OCI-LY7 (cell line): Measurements from ENCODE around the gene GLIS1. TPM values are rescaled to one million over a fixed set of nuclear protein-coding genes. Genes with fewer than 3 reads are reported as not detected.

ENCODE experiments used
- BruUV-seq: library from RNA; stranded (reverse); fragments of 400-500 nt; replicated peaks from 2 replicates; lab custom pipeline; 2021; lab: Mats Ljungman, UMichigan
- CTCF ChIA-PET: fragments of 300-600 bp; sonication (Branson Sonifier 250); formaldehyde crosslinking; loops from one replicate; lab custom pipeline; 2022; ENCODE audit warnings: antibody characterized with exemption; ENCODE audit not compliant: unreplicated experiment; lab: Charles Lee
- POLR2A ChIA-PET: fragments of 300-600 bp; sonication (Branson Sonifier 250); formaldehyde crosslinking; loops from one replicate; lab custom pipeline; 2022; ENCODE audit warnings: antibody characterized with exemption; lab: Charles Lee
- DNase-seq: peaks from one replicate; pipeline ENCODE4 v3.0.0-alpha.2; 2015; ENCODE audit warnings: low spot score
- H2AFZ ChIP-seq: fragments of 200-600 bp; sonication (generic), shearing (Covaris generic); 2 replicates; pipeline ENCODE4 v1.6.1; 2014; ENCODE audit warnings: mild to moderate bottlenecking, antibody characterized with exemption, low read length, moderate library complexity
- H3K27ac ChIP-seq: fragments of 200-600 bp; sonication (generic); 2 replicates; pipeline ENCODE4 v1.5.1; 2014; ENCODE audit warnings: mixed run types, low read depth, mild to moderate bottlenecking, moderate library complexity, low read length, inconsistent platforms; ENCODE audit not compliant: poor library complexity, severe bottlenecking
- H3K36me3 ChIP-seq: fragments of 200-600 bp; sonication (generic); 2 replicates; pipeline ENCODE4 v1.6.1; 2014; ENCODE audit warnings: mild to moderate bottlenecking, antibody characterized with exemption, low read length, moderate library complexity, mixed read lengths; ENCODE audit not compliant: insufficient read depth
- H3K4me1 ChIP-seq: fragments of 200-600 bp; sonication (generic); 2 replicates; pipeline ENCODE4 v1.5.1; 2014; ENCODE audit warnings: mild to moderate bottlenecking, low read length; ENCODE audit not compliant: insufficient read depth, poor library complexity, severe bottlenecking
- H3K4me2 ChIP-seq: fragments of 200-600 bp; sonication (generic); 2 replicates; pipeline ENCODE4 v1.6.1; 2014; ENCODE audit warnings: mild to moderate bottlenecking, low read length
- H3K4me3 ChIP-seq: fragments of 200-600 bp; sonication (generic); 2 replicates; pipeline ENCODE4 v1.5.1; 2014; ENCODE audit warnings: mild to moderate bottlenecking, low read depth, low read length; ENCODE audit not compliant: poor library complexity, severe bottlenecking
- H3K79me2 ChIP-seq: fragments of 200-600 bp; sonication (generic); 2 replicates; pipeline ENCODE4 v1.6.1; 2016; ENCODE audit warnings: low read depth, mild to moderate bottlenecking, low read length, moderate library complexity, mixed read lengths; ENCODE audit not compliant: insufficient read depth
- H3K9me2 ChIP-seq: fragments of 200-600 bp; sonication (generic); 2 replicates; pipeline ENCODE4 v1.6.1; 2016; ENCODE audit warnings: mild to moderate bottlenecking, low read length, mixed read lengths; ENCODE audit not compliant: insufficient read depth
- H3K9me3 ChIP-seq: fragments of 200-600 bp; sonication (generic); 2 replicates; pipeline ENCODE4 v1.6.1; 2014; ENCODE audit warnings: mild to moderate bottlenecking, mixed run types, low read length, mixed read lengths
- H4K20me1 ChIP-seq: fragments of 200-600 bp; sonication (generic); 2 replicates; pipeline ENCODE4 v1.6.1; 2014; ENCODE audit warnings: mild to moderate bottlenecking, antibody characterized with exemption, low read length, moderate library complexity, mixed read lengths; ENCODE audit not compliant: insufficient read depth
- CTCF ChIP-seq: fragments of 200-600 bp; sonication (generic); conservative IDR thresholded peaks from 2 replicates; pipeline ENCODE4 v1.5.1; 2014; ENCODE audit warnings: mild to moderate bottlenecking, antibody characterized with exemption, low read length, moderate library complexity, mixed read lengths
- EZH2phosphoT487 ChIP-seq: fragments of 200-600 bp; sonication (generic); IDR thresholded peaks from 2 replicates; pipeline ENCODE4 v1.6.1; 2018; ENCODE audit warnings: low read depth, borderline replicate concordance, mild to moderate bottlenecking, mixed run types, antibody characterized with exemption, low read length, moderate library complexity, mixed read lengths
- intact Hi-C: fragments of 100-400 bp; cut with micrococcal nuclease; formaldehyde crosslinking; loops from one replicate; pipeline ENCODE4 v1.10.0; 2022; ENCODE audit not compliant: unreplicated experiment
- total RNA-seq, 2 experiments: library from RNA; depleted of rRNA in 1 of 2; stranded (reverse); fragments of >200 nt in 1 of 2; shearing (Covaris generic) in 1 of 2; gene quantifications; 2 replicates each; pipeline ENCODE4 v1.2.3, GENCODE V29; 2014 to 2022

Gene GLIS1
- total RNA-seq, 2 experiments from 2014 or later = not detected

GRCh38 chr1:53486395-53487026, 252.5 kb downstream of the GLIS1 start:
- no peak overlapping the region for H3K4me3 ChIP-seq
- H2AFZ ChIP-seq = no peak overlapping the region
- TF ChIP-seq CTCF = no peak
- no peak for TF ChIP-seq EZH2phosphoT487
- H3K79me2 ChIP-seq = no peaks in the 10 kb centered on the region
- no peak for DNase-seq
- ChIA-PET POLR2A (no interaction called here), CTCF (no interaction called here)
- H3K9me2 ChIP-seq = no peaks in the 10 kb centered on the region
- no TSS peak for BruUV-seq
- H4K20me1 ChIP-seq = no peaks in the 10 kb centered on the region
- intact Hi-C loops = no loop called here
- H3K36me3 ChIP-seq = no peaks in the 10 kb centered on the region
- H3K9me3 ChIP-seq = no peaks in the 10 kb centered on the region
- no peaks in the 10 kb centered on the region for H3K4me1 ChIP-seq
- H3K27ac ChIP-seq = no peak overlapping the region
- no peak overlapping the region for H3K4me2 ChIP-seq

GRCh38 chr1:53485478-53486394, 253.2 kb downstream of the GLIS1 start:
- H4K20me1 ChIP-seq = no peaks in the 10 kb centered on the region
- peak; percentile 88 for TF ChIP-seq CTCF
- TF ChIP-seq EZH2phosphoT487 = no peak
- intact Hi-C loops = loop anchor here (1.0 kb wide), 2 partner anchors 197 to 269 kb away; no protein-coding TSS in a partner anchor
- H3K9me3 ChIP-seq = no peaks in the 10 kb centered on the region
- POLR2A ChIA-PET = no interaction called here
- H3K4me1 ChIP-seq = no peaks in the 10 kb centered on the region
- DNase-seq = peak; percentile 64
- no peak overlapping the region for H3K4me2 ChIP-seq
- H3K79me2 ChIP-seq = no peaks in the 10 kb centered on the region
- H3K4me3 ChIP-seq = no peak overlapping the region
- CTCF ChIA-PET = no interaction called here
- no peaks in the 10 kb centered on the region for H3K9me2 ChIP-seq
- no TSS peak for BruUV-seq
- H3K36me3 ChIP-seq = no peaks in the 10 kb centered on the region
- no peak overlapping the region for H3K27ac ChIP-seq
- no peak overlapping the region for H2AFZ ChIP-seq
